Fibroblast of lung (primary cell): ENCODE results near the gene PALS1. TPM values are rescaled to one million over a fixed set of nuclear protein-coding genes. Genes with fewer than 3 reads are reported as not detected.

Experiments
- DNase-seq, 2 donors: peaks; one replicate each; pipeline versions ENCODE4 v3.0.0 to v3.0.0-alpha.2; 2010; ENCODE audit warnings: low read depth in 2 of 2
- H2AFZ ChIP-seq: 2 replicates; pipeline ENCODE4 v1.5.1; 2012; ENCODE audit warnings: low read length, control low read depth, inconsistent platforms
- H3K27ac ChIP-seq: 2 replicates; pipeline ENCODE4 v1.5.1; 2011; ENCODE audit warnings: low read length, control low read depth; ENCODE audit not compliant: insufficient read depth
- H3K27me3 ChIP-seq: 2 replicates; pipeline ENCODE4 v1.5.1; 2011; ENCODE audit warnings: mild to moderate bottlenecking, low read length; ENCODE audit not compliant: control insufficient read depth, insufficient read depth
- H3K36me3 ChIP-seq: 2 replicates; pipeline ENCODE4 v1.5.1; 2011; ENCODE audit warnings: low read length; ENCODE audit not compliant: control insufficient read depth, insufficient read depth
- H3K4me1 ChIP-seq: 2 replicates; pipeline ENCODE4 v1.5.1; 2011; ENCODE audit warnings: low read length; ENCODE audit not compliant: control insufficient read depth, insufficient read depth; ENCODE audit errors: extremely low read depth
- H3K4me2 ChIP-seq: 2 replicates; pipeline ENCODE4 v1.5.1; 2011; ENCODE audit warnings: low read length, control low read depth; ENCODE audit not compliant: insufficient read depth; ENCODE audit errors: extremely low read depth
- H3K4me3 ChIP-seq, 4 experiments: fragments of 200-600 bp in 1 of 4; sonication (generic) in 1 of 4; replicated peaks in 1 of 4; 2 replicates each; pipeline ENCODE4 v1.5.1; 2011 to 2016; ENCODE audit warnings: low read length in 4 of 4, low read depth in 3 of 4, mild to moderate bottlenecking in 3 of 4, control low read depth in 2 of 4, inconsistent platforms in 1 of 4, mixed read lengths in 1 of 4; ENCODE audit not compliant: insufficient read depth in 1 of 4; ENCODE audit errors: control extremely low read depth in 1 of 4
- H3K79me2 ChIP-seq: 2 replicates; pipeline ENCODE4 v1.5.1; 2012; ENCODE audit warnings: mild to moderate bottlenecking, low read length, inconsistent platforms; ENCODE audit not compliant: control insufficient read depth, insufficient read depth
- H3K9ac ChIP-seq: 2 replicates; pipeline ENCODE4 v1.5.1; 2011; ENCODE audit warnings: mild to moderate bottlenecking, low read length, control low read depth; ENCODE audit not compliant: insufficient read depth
- H3K9me3 ChIP-seq: 2 replicates; pipeline ENCODE4 v1.5.1; 2012; ENCODE audit warnings: low read depth, low read length; ENCODE audit not compliant: control insufficient read depth, insufficient read depth
- H4K20me1 ChIP-seq: 2 replicates; pipeline ENCODE4 v1.5.1; 2011; ENCODE audit warnings: low read length; ENCODE audit not compliant: control insufficient read depth, insufficient read depth; ENCODE audit errors: extremely low read depth
- CTCF ChIP-seq, 2 donors: IDR thresholded peaks in 1 of 2; conservative IDR thresholded peaks in 1 of 2; 1 replicate in 1 of 2; 2 replicates in 1 of 2; pipeline ENCODE4 v1.5.1; 2011 to 2012; ENCODE audit warnings: low read length in 2 of 2, control low read depth in 1 of 2, inconsistent platforms in 1 of 2, low read depth in 1 of 2, mild to moderate bottlenecking in 1 of 2
- EZH2 ChIP-seq: IDR thresholded peaks from 2 replicates; pipeline ENCODE4 v1.5.1; 2012; ENCODE audit warnings: low read length, control low read depth, mild to moderate bottlenecking; ENCODE audit errors: missing control alignments
- polyA plus RNA-seq, 2 donors: library from polyadenylated mRNA; depleted of rRNA in 1 of 2; stranded (reverse) in 1 of 2; unstranded in 1 of 2; fragments of >200 nt; gene quantifications; 2 replicates each; pipeline ENCODE4 v1.2.1, GENCODE V29; 2011 to 2012; ENCODE audit warnings: missing spikeins in 1 of 2
- total RNA-seq: library from RNA; depleted of rRNA; stranded (reverse); fragments of >200 nt; gene quantifications from 2 replicates; pipeline ENCODE4 v1.2.1, GENCODE V29; 2014

Gene PALS1
- total and polyA plus RNA-seq, 2 donors (not counting 1 experiment from before 2014, with no cell fraction given): 25.6 to 32.0 TPM

- Histone ChIP-seq H4K20me1 (no peaks in the 10 kb centered on the region), H2AFZ (peak overlapping the region; percentile 35), H3K4me2 (no peak overlapping the region), H3K36me3 (no peaks in the 10 kb centered on the region), H3K9ac (no peak overlapping the region), H3K27ac (no peak overlapping the region), H3K4me1 (no peaks in the 10 kb centered on the region), H3K9me3 (no peaks in the 10 kb centered on the region), H3K4me3 (no peak overlapping the region), H3K27me3 (no peaks in the 10 kb centered on the region), H3K79me2 (no peaks in the 10 kb centered on the region)
- no peak for DNase-seq
- TF ChIP-seq CTCF (conservative IDR thresholded peaks at IDR 0.05 in 1 of 2, IDR thresholded peaks at IDR 0.05 in 1 of 2; ENCODE audit: low read depth in 1 of 2, low read length in 2 of 2) (no peak), EZH2 (no peak)
Measured at GRCh38 chr14:67195279-67195678, 46.0 kb upstream of the PALS1 start.

GRCh38 chr14:67199016-67199415 lies 42.2 kb upstream of the PALS1 start:
- H3K27ac ChIP-seq: no peak overlapping the region
- no peaks in the 10 kb centered on the region for H3K4me1 ChIP-seq
- peak in 1 of 2 donors; percentile 15 for DNase-seq
- no peaks in the 10 kb centered on the region for H3K79me2 ChIP-seq
- H3K4me2 ChIP-seq: no peak overlapping the region
- no peaks in the 10 kb centered on the region for H3K9me3 ChIP-seq
- H2AFZ ChIP-seq: no peak overlapping the region
- H3K4me3 ChIP-seq: no peak overlapping the region
- H3K36me3 ChIP-seq: no peaks in the 10 kb centered on the region
- no peak for TF ChIP-seq EZH2
- TF ChIP-seq CTCF (conservative IDR thresholded peaks at IDR 0.05 in 1 of 2, IDR thresholded peaks at IDR 0.05 in 1 of 2; ENCODE audit: low read depth in 1 of 2, low read length in 2 of 2): no peak
- H3K9ac ChIP-seq: no peak overlapping the region
- no peaks in the 10 kb centered on the region for H4K20me1 ChIP-seq
- no peaks in the 10 kb centered on the region for H3K27me3 ChIP-seq

DNA sequence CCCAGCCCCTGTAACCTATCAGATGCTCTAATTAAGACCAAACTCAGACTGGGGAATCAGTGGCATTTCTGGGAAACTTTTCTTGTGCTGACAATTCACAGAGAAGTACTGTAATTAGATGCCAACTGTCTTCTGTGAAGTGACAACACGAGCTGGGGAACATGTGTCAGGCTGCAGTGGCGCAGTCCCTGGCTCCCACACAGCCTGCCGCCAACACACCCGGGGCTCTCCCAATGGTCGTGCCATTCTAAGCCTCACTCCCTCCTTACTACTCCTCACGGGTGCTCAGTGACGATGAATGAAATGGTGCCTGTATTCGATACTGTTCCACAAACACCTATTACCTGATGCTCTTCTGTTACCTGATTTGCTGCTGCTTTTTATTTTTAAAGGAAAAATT lies 33.4 kb upstream of the PALS1 start:
- Histone ChIP-seq H3K4me3 (no peak overlapping the region), H4K20me1 (no peaks in the 10 kb centered on the region), H3K36me3 (no peaks in the 10 kb centered on the region), H3K79me2 (no peaks in the 10 kb centered on the region), H3K27ac (no peak overlapping the region), H2AFZ (no peak overlapping the region), H3K9ac (no peak overlapping the region), H3K4me2 (no peak overlapping the region), H3K4me1 (no peaks in the 10 kb centered on the region), H3K9me3 (no peaks in the 10 kb centered on the region), H3K27me3 (no peaks in the 10 kb centered on the region)
- no peak for TF ChIP-seq EZH2
- TF ChIP-seq CTCF (conservative IDR thresholded peaks at IDR 0.05 in 1 of 2, IDR thresholded peaks at IDR 0.05 in 1 of 2; ENCODE audit: low read depth in 1 of 2, low read length in 2 of 2): no peak
- no peak for DNase-seq
